Measurements from ENCODE around the gene AZGP1. TPM values are rescaled to one million over a fixed set of nuclear protein-coding genes. Genes with fewer than 3 reads are reported as not detected.

Gene AZGP1
- total RNA-seq, 1 donor from 2014 or later: 85.5 TPM

DNA sequence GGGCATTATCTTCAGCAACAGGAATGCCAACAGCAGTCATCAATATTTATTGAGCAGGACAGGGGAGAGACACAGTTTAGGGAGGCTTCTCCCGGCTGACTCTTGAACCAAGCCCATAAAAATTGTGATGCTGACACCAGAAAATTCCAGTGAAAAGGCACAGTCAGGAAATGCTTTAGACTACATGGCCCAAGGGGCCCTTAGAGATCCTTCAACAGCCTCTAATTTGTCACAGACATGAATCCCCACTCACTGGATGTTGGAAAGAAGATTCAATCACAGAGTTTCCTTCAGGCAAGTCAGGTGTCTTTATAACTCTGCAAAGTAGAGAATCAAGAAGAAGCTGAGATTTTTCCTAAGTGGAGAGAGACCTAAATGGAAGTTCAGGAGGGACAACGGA lies 47.6 kb downstream of the AZGP1 start:
- Histone ChIP-seq H3K4me3 (no peak overlapping the region), H3K4me1 (peaks cover 22% of the 10 kb centered on the region), H3K27me3 (ENCODE audit: low read depth) (no peaks in the 10 kb centered on the region), H3K36me3 (no peaks in the 10 kb centered on the region), H3K9me3 (replicated peaks) (no peaks in the 10 kb centered on the region), H3K27ac (replicated peaks) (peak overlapping the region; percentile 81)
- TF ChIP-seq, protein P1, sequence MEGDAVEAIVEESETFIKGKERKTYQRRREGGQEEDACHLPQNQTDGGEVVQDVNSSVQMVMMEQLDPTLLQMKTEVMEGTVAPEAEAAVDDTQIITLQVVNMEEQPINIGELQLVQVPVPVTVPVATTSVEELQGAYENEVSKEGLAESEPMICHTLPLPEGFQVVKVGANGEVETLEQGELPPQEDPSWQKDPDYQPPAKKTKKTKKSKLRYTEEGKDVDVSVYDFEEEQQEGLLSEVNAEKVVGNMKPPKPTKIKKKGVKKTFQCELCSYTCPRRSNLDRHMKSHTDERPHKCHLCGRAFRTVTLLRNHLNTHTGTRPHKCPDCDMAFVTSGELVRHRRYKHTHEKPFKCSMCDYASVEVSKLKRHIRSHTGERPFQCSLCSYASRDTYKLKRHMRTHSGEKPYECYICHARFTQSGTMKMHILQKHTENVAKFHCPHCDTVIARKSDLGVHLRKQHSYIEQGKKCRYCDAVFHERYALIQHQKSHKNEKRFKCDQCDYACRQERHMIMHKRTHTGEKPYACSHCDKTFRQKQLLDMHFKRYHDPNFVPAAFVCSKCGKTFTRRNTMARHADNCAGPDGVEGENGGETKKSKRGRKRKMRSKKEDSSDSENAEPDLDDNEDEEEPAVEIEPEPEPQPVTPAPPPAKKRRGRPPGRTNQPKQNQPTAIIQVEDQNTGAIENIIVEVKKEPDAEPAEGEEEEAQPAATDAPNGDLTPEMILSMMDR (IDR thresholded peaks at IDR 0.05; ENCODE audit: borderline replicate concordance): no peak
- intact Hi-C loops (cut with micrococcal nuclease): no loop called here
- no peak for DNase-seq

DNA sequence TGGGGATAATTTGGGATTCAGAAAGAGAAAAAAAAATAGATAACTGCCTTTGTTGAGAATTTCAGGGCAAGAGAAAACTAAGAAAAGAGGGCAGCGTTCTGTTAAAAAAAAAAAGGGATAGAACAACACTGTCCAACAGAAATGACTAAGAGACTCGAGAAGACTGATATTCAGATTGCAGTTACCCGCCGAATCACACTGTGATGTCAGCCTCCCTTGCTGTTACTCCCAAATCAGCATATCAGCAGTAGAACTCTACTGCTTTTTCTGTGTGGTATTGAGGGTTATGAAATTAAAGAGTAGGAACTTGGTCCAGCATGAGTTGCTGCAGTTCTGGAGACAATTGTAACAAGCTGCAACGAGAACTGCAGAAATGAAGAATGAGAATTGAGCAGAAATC lies 48.3 kb downstream of the AZGP1 start:
- TF ChIP-seq, protein P1 (IDR thresholded peaks at IDR 0.05; ENCODE audit: borderline replicate concordance): no peak
- H3K4me3 ChIP-seq: no peak overlapping the region
- no peaks in the 10 kb centered on the region for H3K36me3 ChIP-seq
- DNase-seq: no peak
- no peaks in the 10 kb centered on the region for H3K27me3 ChIP-seq (ENCODE audit: low read depth)
- H3K9me3 ChIP-seq (replicated peaks): no peaks in the 10 kb centered on the region
- peaks cover 22% of the 10 kb centered on the region for H3K4me1 ChIP-seq
- H3K27ac ChIP-seq (replicated peaks): no peak overlapping the region
- intact Hi-C loops (cut with micrococcal nuclease): no loop called here

DNA sequence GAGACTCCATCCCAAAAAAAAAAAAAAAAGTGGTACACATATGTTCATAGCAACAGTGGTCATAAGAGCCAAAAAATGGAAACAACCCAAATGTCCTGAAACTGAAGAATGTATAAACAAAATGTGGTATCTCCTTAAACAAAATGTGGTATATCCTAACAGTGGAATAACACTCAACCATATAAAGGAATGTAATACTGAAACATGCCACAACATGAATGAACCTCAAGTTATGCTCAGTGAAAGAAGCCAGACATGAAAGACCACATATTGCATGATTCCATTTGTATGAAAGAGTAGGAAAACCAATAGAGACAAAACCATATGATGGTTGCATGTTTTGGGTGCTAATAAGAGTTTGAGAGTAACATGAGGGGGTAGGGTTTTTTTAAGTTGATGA lies 49.5 kb downstream of the AZGP1 start:
- Histone ChIP-seq H3K36me3 (peaks cover 5% of the 10 kb centered on the region), H3K27me3 (ENCODE audit: low read depth) (no peaks in the 10 kb centered on the region), H3K4me3 (no peak overlapping the region), H3K27ac (replicated peaks) (no peak overlapping the region), H3K4me1 (peaks cover 22% of the 10 kb centered on the region), H3K9me3 (replicated peaks) (no peaks in the 10 kb centered on the region)
- no peak for DNase-seq
- TF ChIP-seq, protein P1 (IDR thresholded peaks at IDR 0.05; ENCODE audit: borderline replicate concordance): no peak
- intact Hi-C loops (cut with micrococcal nuclease): no loop called here

DNA sequence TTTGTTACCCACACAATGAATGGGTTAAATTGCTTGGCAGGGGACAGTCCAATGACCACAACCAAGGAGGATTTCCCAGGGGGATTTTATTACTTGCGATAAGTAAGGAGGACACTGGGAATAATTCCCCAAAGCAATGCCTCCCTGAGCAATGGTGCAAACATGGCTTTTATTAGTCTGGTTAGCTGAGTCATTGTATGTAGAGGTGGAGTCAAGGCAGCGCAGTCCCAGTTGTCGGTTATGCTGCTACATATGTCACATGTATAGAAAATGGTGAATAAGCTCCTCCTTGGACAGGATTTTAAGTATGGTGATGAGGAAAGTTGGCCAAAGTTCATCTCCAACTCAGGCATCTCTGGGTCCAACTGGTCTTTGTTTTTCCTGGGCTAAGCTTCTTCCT lies 52.6 kb downstream of the AZGP1 start:
- Histone ChIP-seq H3K27me3 (ENCODE audit: low read depth) (no peaks in the 10 kb centered on the region), H3K4me1 (peaks cover 26% of the 10 kb centered on the region), H3K9me3 (replicated peaks) (no peaks in the 10 kb centered on the region), H3K4me3 (no peak overlapping the region), H3K36me3 (peaks cover 6% of the 10 kb centered on the region), H3K27ac (replicated peaks) (no peak overlapping the region)
- intact Hi-C loops (cut with micrococcal nuclease): no loop called here
- DNase-seq: no peak
- TF ChIP-seq, protein P1 (IDR thresholded peaks at IDR 0.05; ENCODE audit: borderline replicate concordance): no peak

DNA sequence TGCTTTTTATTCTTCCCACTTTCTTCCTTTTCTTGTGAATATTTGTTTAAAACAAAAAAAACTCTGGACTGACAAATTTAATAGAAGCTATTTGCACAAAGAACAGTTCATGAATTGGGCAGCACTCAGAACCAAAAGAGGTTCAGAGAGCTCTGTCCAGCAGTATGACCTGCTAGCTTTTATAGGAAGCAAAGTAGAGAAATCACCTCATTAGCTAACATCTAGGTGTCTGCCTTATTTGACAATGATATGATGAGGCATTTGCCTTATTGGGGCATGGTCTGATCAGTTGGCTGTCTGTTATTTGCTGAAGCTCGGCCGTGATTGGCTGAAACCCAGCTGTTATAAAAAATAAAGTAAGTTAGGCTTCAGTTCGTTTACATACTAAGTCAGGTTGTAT lies 55.7 kb downstream of the AZGP1 start:
- H3K27ac ChIP-seq (replicated peaks): peak overlapping the region; percentile 94
- H3K4me3 ChIP-seq: peak overlapping the region; percentile 97
- no peaks in the 10 kb centered on the region for H3K27me3 ChIP-seq (ENCODE audit: low read depth)
- DNase-seq: no peak
- intact Hi-C loops (cut with micrococcal nuclease): no loop called here
- no peaks in the 10 kb centered on the region for H3K9me3 ChIP-seq (replicated peaks)
- TF ChIP-seq, protein P1 (IDR thresholded peaks at IDR 0.05; ENCODE audit: borderline replicate concordance): no peak
- H3K36me3 ChIP-seq: peaks cover 32% of the 10 kb centered on the region
- peaks cover 54% of the 10 kb centered on the region for H3K4me1 ChIP-seq

DNA sequence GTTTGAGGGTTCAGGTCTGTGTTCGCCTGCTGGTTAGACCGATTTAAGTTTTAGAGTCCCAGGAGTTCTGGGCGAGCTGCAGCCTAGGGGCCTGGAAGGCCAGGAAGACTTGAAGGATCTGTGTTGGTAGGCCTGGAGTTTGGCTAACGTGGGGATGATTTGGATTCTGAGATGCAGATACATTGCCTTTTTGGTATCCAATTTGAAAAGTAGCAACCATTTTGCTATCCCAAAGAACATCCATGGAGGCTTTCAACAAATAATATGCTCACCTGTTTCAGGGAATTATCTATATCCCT lies 56.1 kb downstream of the AZGP1 start:
- Histone ChIP-seq H3K4me1 (peaks cover 54% of the 10 kb centered on the region), H3K27ac (replicated peaks) (peak overlapping the region; percentile 94), H3K9me3 (replicated peaks) (no peaks in the 10 kb centered on the region), H3K4me3 (peak overlapping the region; percentile 97), H3K36me3 (peaks cover 36% of the 10 kb centered on the region), H3K27me3 (ENCODE audit: low read depth) (no peaks in the 10 kb centered on the region)
- DNase-seq: no peak
- TF ChIP-seq, protein P1 (IDR thresholded peaks at IDR 0.05; ENCODE audit: borderline replicate concordance): no peak
- intact Hi-C loops (cut with micrococcal nuclease): no loop called here
